Mesenchymal stem cell (in vitro differentiated cells and primary cell): ENCODE data around the gene CDK10. TPM values are rescaled to one million over a fixed set of nuclear protein-coding genes. Genes with fewer than 3 reads are reported as not detected.

Source experiments
- DNase-seq: peaks from one replicate; pipeline ENCODE4 v3.0.0-alpha.2; 2013
- H2AFZ ChIP-seq: one replicate; pipeline ENCODE4 v1.6.1; 2013; ENCODE audit warnings: low read depth, mild to moderate bottlenecking, control low read depth, inconsistent platforms, low read length, moderate library complexity
- H2AK5ac ChIP-seq: 2 replicates; pipeline ENCODE4 v1.6.1; 2013; ENCODE audit warnings: low read length, moderate library complexity, mild to moderate bottlenecking, inconsistent platforms; ENCODE audit not compliant: severe bottlenecking
- H2BK120ac ChIP-seq: one replicate; pipeline ENCODE4 v1.6.1; 2013; ENCODE audit warnings: low read depth, mild to moderate bottlenecking, inconsistent platforms, low read length, moderate library complexity
- H2BK12ac ChIP-seq, 2 experiments: one replicate each; pipeline ENCODE4 v1.6.1; 2013; ENCODE audit warnings: inconsistent platforms in 2 of 2, low read length in 2 of 2, mild to moderate bottlenecking in 2 of 2, moderate library complexity in 2 of 2, control low read depth in 1 of 2
- H2BK15ac ChIP-seq: one replicate; pipeline ENCODE4 v1.6.1; 2013; ENCODE audit warnings: mild to moderate bottlenecking, low read depth, inconsistent platforms; ENCODE audit not compliant: poor library complexity, severe bottlenecking
- H2BK5ac ChIP-seq: 2 replicates; pipeline ENCODE4 v1.6.1; 2013; ENCODE audit warnings: low read depth, mild to moderate bottlenecking, low read length, control low read depth, inconsistent platforms; ENCODE audit not compliant: poor library complexity, severe bottlenecking
- H3K14ac ChIP-seq, 2 experiments: one replicate each; pipeline ENCODE4 v1.6.1; 2013; ENCODE audit warnings: inconsistent platforms in 2 of 2, low read length in 2 of 2, control low read depth in 1 of 2, mild to moderate bottlenecking in 1 of 2, moderate library complexity in 1 of 2
- H3K18ac ChIP-seq, 2 experiments: one replicate each; pipeline ENCODE4 v1.6.1; 2013; ENCODE audit warnings: inconsistent platforms in 2 of 2, low read length in 2 of 2, control low read depth in 1 of 2, low read depth in 1 of 2, mild to moderate bottlenecking in 1 of 2
- H3K23ac ChIP-seq, 2 experiments: one replicate each; pipeline ENCODE4 v1.6.1; 2013; ENCODE audit warnings: inconsistent platforms in 2 of 2, low read length in 2 of 2, mild to moderate bottlenecking in 2 of 2, moderate library complexity in 2 of 2, control low read depth in 1 of 2
- H3K27ac ChIP-seq: 2 replicates; pipeline ENCODE4 v1.5.1; 2013; ENCODE audit warnings: mild to moderate bottlenecking, moderate library complexity, low read length, control low read depth, inconsistent platforms; ENCODE audit not compliant: poor library complexity, severe bottlenecking
- H3K27me3 ChIP-seq, 2 experiments: 2 replicates each; pipeline versions ENCODE4 v1.6.1 to v1.7.0; 2013; ENCODE audit warnings: low read length in 2 of 2, mild to moderate bottlenecking in 2 of 2, moderate library complexity in 2 of 2, control low read depth in 1 of 2, inconsistent platforms in 1 of 2; ENCODE audit not compliant: control insufficient read depth in 1 of 2, insufficient read depth in 1 of 2
- H3K36me3 ChIP-seq, 2 experiments: 2 replicates each; pipeline versions ENCODE4 v1.6.1 to v1.7.0; 2013; ENCODE audit warnings: low read length in 2 of 2, control low read depth in 1 of 2, inconsistent platforms in 1 of 2, low read depth in 1 of 2, mild to moderate bottlenecking in 1 of 2; ENCODE audit not compliant: insufficient read depth in 2 of 2, control insufficient read depth in 1 of 2
- H3K4ac ChIP-seq, 2 experiments: one replicate each; pipeline ENCODE4 v1.6.1; 2013; ENCODE audit warnings: inconsistent platforms in 2 of 2, low read length in 2 of 2, mild to moderate bottlenecking in 2 of 2, moderate library complexity in 2 of 2, control low read depth in 1 of 2, low read depth in 1 of 2
- H3K4me1 ChIP-seq: 2 replicates; pipeline ENCODE4 v1.6.1; 2013; ENCODE audit warnings: low read depth, low read length, control low read depth; ENCODE audit not compliant: control insufficient read depth, insufficient read depth
- H3K4me2 ChIP-seq: 2 replicates; pipeline ENCODE4 v1.6.1; 2013; ENCODE audit warnings: low read length, mild to moderate bottlenecking, inconsistent platforms; ENCODE audit not compliant: poor library complexity, severe bottlenecking
- H3K4me3 ChIP-seq, 2 experiments: 2 replicates each; pipeline versions ENCODE4 v1.5.1 to v1.7.0; 2013; ENCODE audit warnings: low read length in 2 of 2, mild to moderate bottlenecking in 2 of 2, control low read depth in 1 of 2, low read depth in 1 of 2; ENCODE audit not compliant: insufficient read depth in 1 of 2
- H3K79me1 ChIP-seq: replicated peaks from 2 replicates; pipeline ENCODE4 v1.6.1; 2013; ENCODE audit warnings: mild to moderate bottlenecking, control low read depth, low read length, inconsistent platforms; ENCODE audit not compliant: poor library complexity, severe bottlenecking
- H3K9ac ChIP-seq: 2 replicates; pipeline ENCODE4 v1.7.0; 2013; ENCODE audit warnings: mild to moderate bottlenecking, low read length, moderate library complexity
- H3K9me3 ChIP-seq: 2 replicates; pipeline ENCODE4 v1.7.0; 2013; ENCODE audit warnings: mild to moderate bottlenecking, low read length; ENCODE audit not compliant: control insufficient read depth
- H4K8ac ChIP-seq: one replicate; pipeline ENCODE4 v1.6.1; 2013; ENCODE audit warnings: inconsistent platforms, mild to moderate bottlenecking, low read length, moderate library complexity
- H4K91ac ChIP-seq: one replicate; pipeline ENCODE4 v1.6.1; 2013; ENCODE audit warnings: mild to moderate bottlenecking, low read length, inconsistent platforms
- WGBS: methylation state at CpG from one replicate; pipeline ENCODE4 v1.1.7; 2013; ENCODE audit warnings: mixed read lengths; 5-methylcytosine and 5-hydroxymethylcytosine counted together
- polyA plus RNA-seq, 2 experiments: library from polyadenylated mRNA; stranded (reverse); fragments of 200-250 nt; gene quantifications; one replicate each; pipeline ENCODE4 v1.2.3, GENCODE V29; 2013

CDK10 gene, protein sequence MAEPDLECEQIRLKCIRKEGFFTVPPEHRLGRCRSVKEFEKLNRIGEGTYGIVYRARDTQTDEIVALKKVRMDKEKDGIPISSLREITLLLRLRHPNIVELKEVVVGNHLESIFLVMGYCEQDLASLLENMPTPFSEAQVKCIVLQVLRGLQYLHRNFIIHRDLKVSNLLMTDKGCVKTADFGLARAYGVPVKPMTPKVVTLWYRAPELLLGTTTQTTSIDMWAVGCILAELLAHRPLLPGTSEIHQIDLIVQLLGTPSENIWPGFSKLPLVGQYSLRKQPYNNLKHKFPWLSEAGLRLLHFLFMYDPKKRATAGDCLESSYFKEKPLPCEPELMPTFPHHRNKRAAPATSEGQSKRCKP
- polyA plus RNA-seq (2013, experiment 1 of 2): 21.1 TPM
- polyA plus RNA-seq (2013, experiment 2 of 2): 23.0 TPM

DNA sequence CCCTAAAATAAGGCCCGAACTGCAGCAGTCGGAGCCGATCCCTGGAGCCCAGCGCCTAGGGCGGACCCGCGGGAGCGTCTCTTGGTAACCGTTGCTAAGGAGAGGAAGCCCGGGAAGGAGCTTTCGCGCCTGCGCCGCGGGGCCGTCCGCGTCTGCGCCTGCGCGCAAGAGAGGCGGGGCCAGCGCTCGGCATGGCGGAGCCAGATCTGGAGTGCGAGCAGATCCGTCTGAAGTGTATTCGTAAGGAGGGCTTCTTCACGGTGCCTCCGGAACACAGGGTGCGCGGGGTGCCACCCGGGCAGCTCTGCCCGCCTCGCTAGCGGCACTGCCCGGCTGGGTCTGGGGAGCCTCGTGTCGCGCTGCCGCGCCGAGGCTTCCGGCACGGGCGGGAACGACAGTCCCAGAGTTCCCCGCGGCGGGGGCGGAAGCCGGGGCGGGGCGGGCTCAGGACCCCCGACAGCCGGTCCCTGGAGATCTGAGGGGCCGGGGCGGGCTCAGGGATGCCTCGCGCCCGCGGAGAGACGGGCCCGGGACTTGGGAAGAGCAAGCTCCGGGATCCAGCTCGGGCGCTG, at the start of gene CDK10:
CDK10 (plus strand) TSS at position 170 of the 572 bp plus-strand sequence; CDS start at position 192, 22 bp downstream.
- H2BK120ac ChIP-seq: peak within 1 kb of the TSS; percentile 88
- peak within 1 kb of the TSS; percentile 98 for H2BK5ac ChIP-seq
- H3K18ac ChIP-seq: peak within 1 kb of the TSS; percentile 98 to 99
- H3K9ac ChIP-seq: peak within 1 kb of the TSS; percentile 90
- DNase-seq: peak; percentile 88
- WGBS: 1% methylated on average over 57 of the region's 67 CpGs
- H3K36me3 ChIP-seq: peaks cover 29 to 43% of the 10 kb centered on the region in 2 experiments
- peak within 1 kb of the TSS; percentile 97 for H4K91ac ChIP-seq
- peak within 1 kb of the TSS; percentile 90 for H2AFZ ChIP-seq
- H3K4me3 ChIP-seq: peak within 1 kb of the TSS; percentile 86 to 94
- H3K27me3 ChIP-seq: no peaks in the 10 kb centered on the region
- H4K8ac ChIP-seq: peak within 1 kb of the TSS; percentile 99
- H2BK15ac ChIP-seq: peak within 1 kb of the TSS; percentile 92
- H3K4me1 ChIP-seq: peaks cover 15% of the 10 kb centered on the region
- no peak within 1 kb of the TSS for H2AK5ac ChIP-seq
- H3K4me2 ChIP-seq: peak within 1 kb of the TSS; percentile 87
- H3K4ac ChIP-seq: peak within 1 kb of the TSS in 1 of 2 experiments; percentile 93
- peak within 1 kb of the TSS in 1 of 2 experiments; percentile 54 for H3K23ac ChIP-seq
- no peaks in the 10 kb centered on the region for H3K9me3 ChIP-seq
- H3K79me1 ChIP-seq: peaks cover 23% of the 10 kb centered on the region
- H2BK12ac ChIP-seq: no peak within 1 kb of the TSS
- peak within 1 kb of the TSS in 1 of 2 experiments; percentile 87 for H3K14ac ChIP-seq
- H3K27ac ChIP-seq: peak within 1 kb of the TSS; percentile 96

DNA sequence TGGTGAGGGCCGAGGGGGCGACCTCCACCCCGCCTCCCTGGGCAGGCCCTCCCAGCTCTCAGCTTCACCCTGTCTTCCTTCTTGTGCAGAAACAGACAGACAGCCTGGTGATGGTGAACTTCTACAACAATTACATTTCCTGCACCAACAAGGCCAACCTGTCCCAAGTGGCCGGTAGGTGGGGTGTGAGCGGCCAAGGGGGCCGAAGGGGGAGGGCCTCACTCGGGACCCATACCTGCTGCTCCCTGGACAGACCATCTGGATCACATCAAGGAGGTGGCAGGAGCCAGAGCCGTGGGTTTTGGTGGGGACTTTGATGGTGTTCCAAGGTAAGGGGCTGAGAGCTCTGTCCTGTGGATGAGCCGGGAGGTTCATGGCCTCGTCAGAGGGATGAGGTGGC, 49.1 kb upstream of the CDK10 start:
- Histone ChIP-seq H3K4ac (no peak overlapping the region), H3K4me2 (no peak overlapping the region), H2BK120ac (no peak overlapping the region), H4K91ac (no peak overlapping the region), H2BK5ac (no peak overlapping the region), H3K18ac (no peak overlapping the region), H3K79me1 (no peaks in the 10 kb centered on the region), H3K27me3 (peaks cover 0 to 29% of the 10 kb centered on the region in 2 experiments), H3K4me1 (peaks cover 23% of the 10 kb centered on the region), H2AFZ (no peak overlapping the region), H3K4me3 (no peak overlapping the region), H3K36me3 (peaks cover 0 to 3% of the 10 kb centered on the region in 2 experiments), H2BK12ac (no peak overlapping the region), H2BK15ac (no peak overlapping the region), H4K8ac (peak overlapping the region; percentile 21), H3K14ac (no peak overlapping the region), H3K23ac (no peak overlapping the region), H2AK5ac (no peak overlapping the region), H3K27ac (no peak overlapping the region), H3K9ac (no peak overlapping the region), H3K9me3 (no peaks in the 10 kb centered on the region)
- DNase-seq: no peak
- 80% methylated on average over 10 of the region's 10 CpGs for WGBS

DNA sequence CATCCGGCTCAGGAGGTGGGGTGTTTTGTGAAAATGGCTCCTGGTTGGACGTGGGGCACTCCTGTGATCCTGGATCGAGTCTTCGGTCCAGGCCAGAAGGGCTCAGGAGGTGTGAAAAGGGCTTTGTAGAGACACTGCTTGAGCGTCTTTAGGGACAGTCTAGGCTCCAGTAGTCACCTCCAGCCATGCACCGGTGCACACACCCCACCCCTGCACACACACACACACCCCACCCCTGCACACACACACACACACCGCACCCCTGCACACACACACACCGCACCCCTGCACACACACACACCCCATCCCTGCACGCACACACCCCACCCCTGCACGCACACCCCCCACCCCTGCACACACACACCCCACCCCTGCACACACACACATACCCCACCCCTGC, 48.0 kb upstream of the CDK10 start:
- H3K4ac ChIP-seq: no peak overlapping the region
- WGBS: 80% methylated on average over 6 of the region's 10 CpGs

DNA sequence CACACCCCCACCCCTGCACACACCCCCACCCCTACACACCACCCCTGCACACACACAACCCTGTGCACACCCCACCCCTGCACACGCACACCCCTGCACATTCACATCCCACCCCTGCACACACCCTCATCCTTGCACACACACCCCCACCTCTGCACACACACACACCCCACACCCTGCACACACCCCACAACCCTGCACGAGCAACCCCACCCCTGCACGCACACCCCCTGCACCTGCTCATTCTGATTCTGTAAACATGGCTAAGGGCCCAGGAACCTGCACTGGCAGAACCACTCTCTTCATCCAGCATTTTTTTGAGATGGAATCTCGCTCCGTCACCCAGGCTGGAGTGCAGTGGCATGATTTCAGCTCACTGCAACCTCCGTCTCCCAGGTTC, 47.1 kb upstream of the CDK10 start:
- no peak overlapping the region for H3K4me3 ChIP-seq
- H3K23ac ChIP-seq: no peak overlapping the region
- H2BK15ac ChIP-seq: no peak overlapping the region
- DNase-seq: no peak
- H2AK5ac ChIP-seq: no peak overlapping the region
- no peak overlapping the region for H3K4ac ChIP-seq
- H2AFZ ChIP-seq: no peak overlapping the region
- no peak overlapping the region for H4K8ac ChIP-seq
- H2BK12ac ChIP-seq: no peak overlapping the region
- WGBS: 94% methylated on average over 6 of the region's 6 CpGs
- H3K4me2 ChIP-seq: no peak overlapping the region
- H3K18ac ChIP-seq: no peak overlapping the region
- no peak overlapping the region for H3K27ac ChIP-seq
- no peak overlapping the region for H3K9ac ChIP-seq
- H3K9me3 ChIP-seq: no peaks in the 10 kb centered on the region
- peaks cover 0 to 10% of the 10 kb centered on the region in 2 experiments for H3K36me3 ChIP-seq
- H3K4me1 ChIP-seq: peaks cover 8% of the 10 kb centered on the region
- no peak overlapping the region for H2BK5ac ChIP-seq
- H4K91ac ChIP-seq: no peak overlapping the region
- H3K27me3 ChIP-seq: peaks cover 0 to 25% of the 10 kb centered on the region in 2 experiments
- no peaks in the 10 kb centered on the region for H3K79me1 ChIP-seq
- no peak overlapping the region for H3K14ac ChIP-seq
- H2BK120ac ChIP-seq: no peak overlapping the region

More for the DNA sequence above, 48.0 kb upstream of the CDK10 start:
- Histone ChIP-seq H3K9me3 (no peaks in the 10 kb centered on the region), H2BK12ac (no peak overlapping the region), H3K27ac (no peak overlapping the region), H3K23ac (no peak overlapping the region), H4K8ac (no peak overlapping the region), H3K36me3 (peaks cover 0 to 3% of the 10 kb centered on the region in 2 experiments), H2BK120ac (no peak overlapping the region), H3K79me1 (no peaks in the 10 kb centered on the region), H3K4me2 (no peak overlapping the region), H3K9ac (no peak overlapping the region), H3K18ac (no peak overlapping the region), H2BK15ac (no peak overlapping the region), H4K91ac (no peak overlapping the region), H3K4me3 (no peak overlapping the region), H2AK5ac (no peak overlapping the region), H3K27me3 (peaks cover 0 to 31% of the 10 kb centered on the region in 2 experiments), H3K4me1 (peaks cover 12% of the 10 kb centered on the region), H3K14ac (no peak overlapping the region), H2AFZ (no peak overlapping the region), H2BK5ac (no peak overlapping the region)
- DNase-seq: no peak
